Breast epithelium (tissue), 4 donors: ENCODE data around the gene RUSF1. TPM values are rescaled to one million over a fixed set of nuclear protein-coding genes. Genes with fewer than 3 reads are reported as not detected.

ENCODE experiments used
- DNase-seq, 2 donors: peaks; one replicate each; pipeline ENCODE4 v3.0.0-alpha.2; 2019; ENCODE audit warnings: low spot score in 2 of 2
- H3K27ac ChIP-seq, 2 donors: fragments of 200-600 bp; sonication (generic) in 1 of 2; one replicate each; pipeline ENCODE4 v1.5.1; 2016 to 2019; ENCODE audit warnings: mild to moderate bottlenecking in 1 of 2
- H3K27me3 ChIP-seq, 2 donors: fragments of 200-600 bp; sonication (generic) in 1 of 2; one replicate each; pipeline versions ENCODE4 v1.5.1 to v1.6.0; 2017 to 2019; ENCODE audit warnings: control low read depth in 1 of 2, mild to moderate bottlenecking in 1 of 2
- H3K36me3 ChIP-seq: fragments of 200-600 bp; one replicate; pipeline ENCODE4 v1.5.1; 2019
- H3K4me1 ChIP-seq, 2 donors: fragments of 200-600 bp; sonication (generic); one replicate each; pipeline ENCODE4 v1.5.1; 2016 to 2019; ENCODE audit warnings: control low read depth in 1 of 2
- H3K4me3 ChIP-seq, 3 donors: fragments of 200-600 bp; sonication (generic); 1 replicate in 2 of 3; 2 replicates in 1 of 3; pipeline ENCODE4 v1.5.1; 2016 to 2019; ENCODE audit warnings: mild to moderate bottlenecking in 3 of 3, moderate library complexity in 2 of 3
- H3K9me3 ChIP-seq, 2 donors: fragments of 200-600 bp; sonication (generic) in 1 of 2; one replicate each; pipeline ENCODE4 v1.5.1; 2016 to 2019; ENCODE audit warnings: control low read depth in 1 of 2
- CTCF ChIP-seq, 3 donors: fragments of 450-650 bp; IDR thresholded peaks; one replicate each; pipeline ENCODE4 v1.5.1; 2016 to 2017; ENCODE audit warnings: antibody characterized with exemption in 3 of 3, mild to moderate bottlenecking in 3 of 3, moderate library complexity in 3 of 3
- POLR2A ChIP-seq: fragments of 450-650 bp; IDR thresholded peaks from one replicate; pipeline ENCODE4 v1.6.1; 2016; ENCODE audit warnings: antibody characterized with exemption, mild to moderate bottlenecking, moderate library complexity
- POLR2AphosphoS5 ChIP-seq, 3 donors: sonication (generic); formaldehyde crosslinking; IDR thresholded peaks; one replicate each; pipeline ENCODE4 v1.6.1; 2017; ENCODE audit warnings: antibody characterized with exemption in 3 of 3
- intact Hi-C: fragments of 100-400 bp; cut with DNase I; formaldehyde crosslinking; loops from one replicate; pipeline ENCODE4 v1.15.1; 2023; ENCODE audit warnings: low total_unique reads
- total RNA-seq, 3 donors: library from RNA; depleted of rRNA; stranded (reverse); fragments of >200 nt; gene quantifications; one replicate each; pipeline ENCODE4 v1.1.0, GENCODE V29; 2016

The RUSF1 gene
- total RNA-seq, 3 donors from 2014 or later: 44.2 to 75.4 (median 68.2) TPM

- no peak for TF ChIP-seq POLR2AphosphoS5 (IDR thresholded peaks at IDR 0.05)
- no peak for TF ChIP-seq POLR2A
- TF ChIP-seq CTCF (IDR thresholded peaks at IDR 0.05): no peak
- H3K9me3 ChIP-seq: no peaks in the 10 kb centered on the region
- intact Hi-C loops: no loop called here
- no peak overlapping the region for H3K4me3 ChIP-seq
- peaks cover 0 to 20% of the 10 kb centered on the region in 2 donors for H3K27me3 ChIP-seq
- no peak for DNase-seq
- H3K4me1 ChIP-seq: peaks cover 0 to 3% of the 10 kb centered on the region in 2 donors
- H3K36me3 ChIP-seq: no peaks in the 10 kb centered on the region
- no peak overlapping the region for H3K27ac ChIP-seq
Observed at GRCh38 chr16:31530405-31530804, 22.2 kb upstream of the RUSF1 start.

- H3K4me3 ChIP-seq: peak overlapping the region; percentile 27 to 68 (median 50)
- H3K9me3 ChIP-seq: no peaks in the 10 kb centered on the region
- H3K36me3 ChIP-seq: no peaks in the 10 kb centered on the region
- peaks cover 0 to 20% of the 10 kb centered on the region in 2 donors for H3K27me3 ChIP-seq
- no peak overlapping the region for H3K27ac ChIP-seq
- TF ChIP-seq POLR2A (no peak), POLR2AphosphoS5 (IDR thresholded peaks at IDR 0.05) (no peak), CTCF (IDR thresholded peaks at IDR 0.05) (no peak)
- no peak for DNase-seq
- intact Hi-C loops: no loop called here
- peaks cover 0 to 3% of the 10 kb centered on the region in 2 donors for H3K4me1 ChIP-seq
Observed at GRCh38 chr16:31529937-31530312, 21.7 kb upstream of the RUSF1 start.

DNA sequence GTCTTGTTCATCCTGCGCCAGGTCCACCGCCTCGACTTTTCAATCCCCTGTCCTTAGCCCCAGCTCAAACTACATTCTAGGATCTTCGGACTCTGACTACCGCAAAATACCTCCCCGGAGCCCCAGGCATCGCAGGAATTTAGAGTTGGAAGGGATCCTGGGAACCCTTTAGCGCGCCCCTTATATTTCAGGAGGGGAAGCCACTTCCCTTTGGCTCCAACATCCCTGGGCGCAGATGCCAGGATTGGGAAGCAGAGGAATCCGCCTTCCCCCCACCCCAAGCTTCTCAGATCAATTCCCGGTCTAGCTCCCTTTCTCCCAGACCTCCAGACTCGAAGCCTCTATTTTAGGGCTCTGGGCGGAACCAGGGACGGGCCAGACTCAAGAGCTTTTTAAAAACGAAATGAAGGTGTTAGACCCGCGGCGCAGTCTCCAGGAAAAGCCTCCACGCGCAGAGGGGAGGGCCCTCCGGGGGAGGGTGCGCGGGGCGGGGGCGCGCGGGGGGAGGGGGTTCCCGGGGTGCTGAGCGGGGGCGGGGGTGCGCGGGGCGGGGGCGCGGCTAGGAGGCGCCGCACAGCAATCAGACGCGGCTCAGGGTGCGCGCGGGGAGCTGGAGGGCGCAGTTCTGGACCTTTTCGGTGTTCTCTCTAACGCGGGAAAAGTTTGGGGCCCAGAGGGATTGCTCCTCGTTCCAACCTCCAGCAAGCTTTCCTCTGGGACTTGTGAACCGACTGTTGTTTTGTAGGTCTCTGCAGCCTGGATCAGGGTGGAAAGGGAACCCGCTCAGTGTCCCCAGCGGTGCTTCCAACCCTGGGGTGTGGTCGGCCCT is 21.1 kb upstream of the RUSF1 start:
- Histone ChIP-seq H3K27me3 (peaks cover 0 to 20% of the 10 kb centered on the region in 2 donors), H3K4me1 (peaks cover 0 to 3% of the 10 kb centered on the region in 2 donors), H3K4me3 (peak overlapping the region; percentile 27 to 68 (median 50)), H3K9me3 (no peaks in the 10 kb centered on the region), H3K36me3 (no peaks in the 10 kb centered on the region), H3K27ac (peak overlapping the region in 1 of 2 donors; percentile 12)
- no peak for DNase-seq
- intact Hi-C loops: no loop called here
- TF ChIP-seq CTCF (IDR thresholded peaks at IDR 0.05) (no peak), POLR2AphosphoS5 (IDR thresholded peaks at IDR 0.05) (no peak), POLR2A (no peak)

DNA sequence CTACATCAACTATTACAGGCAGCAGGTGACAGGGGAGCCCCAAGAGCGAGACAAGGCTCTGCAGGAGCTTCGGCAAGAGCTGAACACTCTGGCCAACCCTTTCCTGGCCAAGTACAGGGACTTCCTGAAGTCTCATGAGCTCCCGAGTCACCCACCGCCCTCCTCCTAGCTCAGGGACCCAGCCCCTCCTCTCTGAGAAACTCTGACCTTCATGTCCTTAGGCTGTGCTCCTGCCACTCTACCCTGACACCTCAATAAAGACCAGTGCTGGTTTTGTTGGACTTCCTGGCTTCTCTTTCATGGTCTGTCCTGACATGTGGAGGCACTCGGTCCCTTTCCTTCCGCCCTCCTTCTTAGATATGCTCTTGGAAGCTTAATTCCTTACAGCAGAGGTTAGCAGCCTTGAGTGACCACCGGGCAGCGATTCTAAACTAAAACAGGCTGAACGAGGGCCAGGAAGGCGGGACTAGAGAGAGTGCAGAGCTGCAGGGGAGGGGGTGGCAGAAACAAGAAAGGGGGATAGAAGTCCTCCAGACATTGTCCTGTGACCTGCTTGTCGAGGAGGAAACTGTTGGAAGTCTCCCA is 20.4 kb upstream of the RUSF1 start:
- no peak overlapping the region for H3K27ac ChIP-seq
- H3K9me3 ChIP-seq: no peaks in the 10 kb centered on the region
- intact Hi-C loops: no loop called here
- TF ChIP-seq CTCF (IDR thresholded peaks at IDR 0.05) (no peak), POLR2AphosphoS5 (IDR thresholded peaks at IDR 0.05) (no peak), POLR2A (no peak)
- peak overlapping the region in 2 of 3 donors; percentile 50 to 68 for H3K4me3 ChIP-seq
- peaks cover 0 to 3% of the 10 kb centered on the region in 2 donors for H3K4me1 ChIP-seq
- no peaks in the 10 kb centered on the region for H3K36me3 ChIP-seq
- no peak for DNase-seq
- peaks cover 0 to 20% of the 10 kb centered on the region in 2 donors for H3K27me3 ChIP-seq

- no peak for DNase-seq
- H3K36me3 ChIP-seq: no peaks in the 10 kb centered on the region
- H3K9me3 ChIP-seq: no peaks in the 10 kb centered on the region
- peaks cover 0 to 20% of the 10 kb centered on the region in 2 donors for H3K27me3 ChIP-seq
- H3K27ac ChIP-seq: no peak within 1 kb of the TSS
- H3K4me3 ChIP-seq: peak within 1 kb of the TSS in 2 of 3 donors; percentile 50 to 68
- TF ChIP-seq CTCF (IDR thresholded peaks at IDR 0.05) (no peak), POLR2AphosphoS5 (IDR thresholded peaks at IDR 0.05) (no peak), POLR2A (no peak)
- intact Hi-C loops: no loop called here
- peaks cover 0 to 3% of the 10 kb centered on the region in 2 donors for H3K4me1 ChIP-seq
Observed at GRCh38 chr16:31527734-31528274, 19.6 kb upstream of the RUSF1 start, which contains the start of gene AHSP. TSS of gene AHSP (plus strand) at chr16:31527900. CDS start at chr16:31528140, 240 bp downstream.
